Measurements from ENCODE around the gene VWA1. TPM values are rescaled to one million over a fixed set of nuclear protein-coding genes. Genes with fewer than 3 reads are reported as not detected.

Gene VWA1
- total RNA-seq, 2 experiments from 2014 or later, result not detected

DNA sequence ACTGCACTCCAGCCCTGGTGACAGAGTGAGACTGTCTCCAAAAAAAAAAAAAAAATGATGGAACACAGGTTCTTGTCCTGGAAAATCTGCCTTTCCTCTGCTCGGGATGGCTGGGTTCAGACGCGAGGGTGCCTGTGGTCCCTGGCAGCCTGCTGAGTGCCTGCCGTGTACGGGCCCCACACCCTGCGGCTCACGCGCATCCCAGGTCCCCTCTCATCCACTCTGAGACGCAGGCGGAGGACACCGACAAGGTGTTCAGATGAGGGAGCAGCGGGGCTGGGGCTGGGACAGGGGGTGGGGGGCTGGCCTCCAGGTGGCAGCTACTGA lies 10.1 kb upstream of the VWA1 start:
- no peaks in the 10 kb centered on the region for H4K20me1 ChIP-seq (ENCODE audit: insufficient read depth, low read length)
- no peak overlapping the region for H3K27ac ChIP-seq (ENCODE audit: low read depth, low read length, poor library complexity, severe bottlenecking)
- H3K79me2 ChIP-seq (ENCODE audit: insufficient read depth, low read depth, low read length), result no peaks in the 10 kb centered on the region
- ChIA-PET POLR2A (no interaction called here), CTCF (ENCODE audit: unreplicated experiment) (no interaction called here)
- no peak overlapping the region for H2AFZ ChIP-seq (ENCODE audit: low read length)
- TF ChIP-seq EZH2phosphoT487 (IDR thresholded peaks at IDR 0.05; ENCODE audit: borderline replicate concordance, low read depth, low read length), result no peak
- TF ChIP-seq, protein P1, sequence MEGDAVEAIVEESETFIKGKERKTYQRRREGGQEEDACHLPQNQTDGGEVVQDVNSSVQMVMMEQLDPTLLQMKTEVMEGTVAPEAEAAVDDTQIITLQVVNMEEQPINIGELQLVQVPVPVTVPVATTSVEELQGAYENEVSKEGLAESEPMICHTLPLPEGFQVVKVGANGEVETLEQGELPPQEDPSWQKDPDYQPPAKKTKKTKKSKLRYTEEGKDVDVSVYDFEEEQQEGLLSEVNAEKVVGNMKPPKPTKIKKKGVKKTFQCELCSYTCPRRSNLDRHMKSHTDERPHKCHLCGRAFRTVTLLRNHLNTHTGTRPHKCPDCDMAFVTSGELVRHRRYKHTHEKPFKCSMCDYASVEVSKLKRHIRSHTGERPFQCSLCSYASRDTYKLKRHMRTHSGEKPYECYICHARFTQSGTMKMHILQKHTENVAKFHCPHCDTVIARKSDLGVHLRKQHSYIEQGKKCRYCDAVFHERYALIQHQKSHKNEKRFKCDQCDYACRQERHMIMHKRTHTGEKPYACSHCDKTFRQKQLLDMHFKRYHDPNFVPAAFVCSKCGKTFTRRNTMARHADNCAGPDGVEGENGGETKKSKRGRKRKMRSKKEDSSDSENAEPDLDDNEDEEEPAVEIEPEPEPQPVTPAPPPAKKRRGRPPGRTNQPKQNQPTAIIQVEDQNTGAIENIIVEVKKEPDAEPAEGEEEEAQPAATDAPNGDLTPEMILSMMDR (conservative IDR thresholded peaks at IDR 0.05; ENCODE audit: low read length), result no peak
- BruUV-seq (replicated peaks), result no TSS peak
- no peak overlapping the region for H3K4me3 ChIP-seq (ENCODE audit: low read depth, low read length, poor library complexity, severe bottlenecking)
- no peaks in the 10 kb centered on the region for H3K36me3 ChIP-seq (ENCODE audit: insufficient read depth, low read length)
- intact Hi-C loops (cut with micrococcal nuclease; ENCODE audit: unreplicated experiment), result no loop called here
- H3K4me2 ChIP-seq (ENCODE audit: low read length), result no peak overlapping the region
- no peak for DNase-seq (ENCODE audit: low spot score)
- no peaks in the 10 kb centered on the region for H3K9me3 ChIP-seq (ENCODE audit: low read length)
- no peaks in the 10 kb centered on the region for H3K4me1 ChIP-seq (ENCODE audit: insufficient read depth, low read length, poor library complexity, severe bottlenecking)
- H3K9me2 ChIP-seq (ENCODE audit: insufficient read depth, low read length), result no peaks in the 10 kb centered on the region

DNA sequence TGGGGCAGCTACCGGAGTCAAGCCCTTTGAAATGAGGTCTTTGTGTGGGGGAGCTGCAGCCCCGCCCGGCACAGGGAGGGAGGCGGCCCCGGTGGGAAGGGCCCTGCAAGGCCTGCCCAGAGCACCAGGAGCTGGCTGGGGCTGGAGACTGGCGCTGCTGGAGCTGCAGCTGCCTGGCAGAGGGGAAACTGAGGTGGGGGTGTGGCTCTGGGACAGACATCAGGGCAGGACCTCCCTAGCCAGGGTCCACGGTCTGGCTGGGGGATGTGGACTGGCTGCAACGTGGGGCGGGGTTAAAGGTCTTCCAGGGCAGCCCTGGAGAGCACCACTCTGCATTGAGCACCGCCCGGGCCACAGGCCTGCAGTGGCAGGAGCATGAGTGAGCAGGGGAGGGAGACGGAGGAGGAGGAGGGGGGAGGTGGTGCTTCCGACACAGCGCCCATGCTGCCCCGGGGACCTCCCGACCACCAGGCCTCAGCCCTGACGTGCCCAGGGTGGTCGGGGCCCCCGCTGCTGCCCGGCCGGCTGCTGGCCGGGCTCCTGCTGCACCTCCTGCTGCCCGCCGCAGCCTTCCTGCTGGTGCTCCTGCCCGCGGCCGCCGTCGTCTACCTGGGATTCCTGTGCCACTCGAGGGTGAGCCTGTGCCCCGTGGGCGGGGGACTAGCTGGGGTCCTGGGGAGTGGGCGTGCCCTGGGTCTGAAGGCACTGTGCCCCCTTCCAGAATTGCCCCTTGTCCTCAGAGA lies 9.6 kb upstream of the VWA1 start:
- H3K4me3 ChIP-seq (ENCODE audit: low read depth, low read length, poor library complexity, severe bottlenecking), result no peak overlapping the region
- ChIA-PET CTCF (ENCODE audit: unreplicated experiment) (no interaction called here), POLR2A (no interaction called here)
- no peaks in the 10 kb centered on the region for H3K9me2 ChIP-seq (ENCODE audit: insufficient read depth, low read length)
- no peak overlapping the region for H3K27ac ChIP-seq (ENCODE audit: low read depth, low read length, poor library complexity, severe bottlenecking)
- intact Hi-C loops (cut with micrococcal nuclease; ENCODE audit: unreplicated experiment), result no loop called here
- H3K79me2 ChIP-seq (ENCODE audit: insufficient read depth, low read depth, low read length), result no peaks in the 10 kb centered on the region
- H3K36me3 ChIP-seq (ENCODE audit: insufficient read depth, low read length), result no peaks in the 10 kb centered on the region
- H3K9me3 ChIP-seq (ENCODE audit: low read length), result no peaks in the 10 kb centered on the region
- TF ChIP-seq, protein P1 (conservative IDR thresholded peaks at IDR 0.05; ENCODE audit: low read length), result no peak
- TF ChIP-seq EZH2phosphoT487 (IDR thresholded peaks at IDR 0.05; ENCODE audit: borderline replicate concordance, low read depth, low read length), result no peak
- H3K4me2 ChIP-seq (ENCODE audit: low read length), result no peak overlapping the region
- H3K4me1 ChIP-seq (ENCODE audit: insufficient read depth, low read length, poor library complexity, severe bottlenecking), result no peaks in the 10 kb centered on the region
- no peak for DNase-seq (ENCODE audit: low spot score)
- no peaks in the 10 kb centered on the region for H4K20me1 ChIP-seq (ENCODE audit: insufficient read depth, low read length)
- H2AFZ ChIP-seq (ENCODE audit: low read length), result no peak overlapping the region
- no TSS peak for BruUV-seq (replicated peaks)

DNA sequence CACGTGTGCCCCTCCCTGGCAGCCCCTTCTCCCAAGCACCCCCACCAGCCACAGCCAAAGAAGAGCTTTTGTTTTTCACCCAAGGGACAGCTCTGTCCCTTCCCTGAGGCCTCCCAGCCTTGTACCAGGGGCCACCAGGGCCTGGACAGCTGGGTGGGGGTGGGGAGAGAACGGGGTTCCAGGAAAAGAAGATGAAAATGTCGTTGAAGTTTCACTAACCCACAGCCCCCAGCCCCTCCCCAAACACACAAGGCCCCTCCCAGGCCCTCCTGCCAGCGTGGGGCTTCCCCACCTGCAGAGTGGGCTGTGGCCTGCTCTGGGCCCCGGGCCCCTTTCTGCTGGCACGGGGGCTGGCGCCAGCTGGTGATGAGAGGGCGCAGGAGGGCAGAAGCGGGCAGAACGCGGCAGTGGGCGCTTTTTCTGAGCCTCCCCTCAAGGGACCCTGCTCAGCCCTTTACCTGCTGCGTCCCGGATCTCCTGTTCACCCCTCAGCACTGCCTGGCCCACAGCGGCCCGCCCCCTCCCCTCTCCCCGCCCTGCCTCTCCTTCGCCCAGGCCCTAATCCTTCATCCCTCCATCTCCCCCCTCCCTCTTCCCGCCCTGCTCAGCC lies 8.9 kb upstream of the VWA1 start:
- no peaks in the 10 kb centered on the region for H3K9me3 ChIP-seq (ENCODE audit: low read length)
- H3K9me2 ChIP-seq (ENCODE audit: insufficient read depth, low read length), result no peaks in the 10 kb centered on the region
- no TSS peak for BruUV-seq (replicated peaks)
- H2AFZ ChIP-seq (ENCODE audit: low read length), result no peak overlapping the region
- no peak overlapping the region for H3K4me2 ChIP-seq (ENCODE audit: low read length)
- H3K27ac ChIP-seq (ENCODE audit: low read depth, low read length, poor library complexity, severe bottlenecking), result no peak overlapping the region
- no peak overlapping the region for H3K4me3 ChIP-seq (ENCODE audit: low read depth, low read length, poor library complexity, severe bottlenecking)
- H3K79me2 ChIP-seq (ENCODE audit: insufficient read depth, low read depth, low read length), result no peaks in the 10 kb centered on the region
- ChIA-PET CTCF (ENCODE audit: unreplicated experiment) (no interaction called here), POLR2A (no interaction called here)
- TF ChIP-seq, protein P1 (conservative IDR thresholded peaks at IDR 0.05; ENCODE audit: low read length), result no peak
- no peak for TF ChIP-seq EZH2phosphoT487 (IDR thresholded peaks at IDR 0.05; ENCODE audit: borderline replicate concordance, low read depth, low read length)
- DNase-seq (ENCODE audit: low spot score), result no peak
- intact Hi-C loops (cut with micrococcal nuclease; ENCODE audit: unreplicated experiment), result no loop called here
- H3K4me1 ChIP-seq (ENCODE audit: insufficient read depth, low read length, poor library complexity, severe bottlenecking), result no peaks in the 10 kb centered on the region
- no peaks in the 10 kb centered on the region for H3K36me3 ChIP-seq (ENCODE audit: insufficient read depth, low read length)
- no peaks in the 10 kb centered on the region for H4K20me1 ChIP-seq (ENCODE audit: insufficient read depth, low read length)

All from OCI-LY7 (cell line).